Sigmoid colon (tissue), 7 donors: ENCODE data around the gene CSAD. TPM values are rescaled to one million over a fixed set of nuclear protein-coding genes. Genes with fewer than 3 reads are reported as not detected.

Experiments
- DNase-seq: peaks from one replicate; pipeline ENCODE4 v3.0.0-alpha.2; 2019
- H3K27ac ChIP-seq, 4 donors: fragments of 200-600 bp; sonication (generic); one replicate each; pipeline ENCODE4 v1.5.1; 2016 to 2019; ENCODE audit warnings: mild to moderate bottlenecking in 1 of 4
- H3K27me3 ChIP-seq, 3 donors: fragments of 200-600 bp; sonication (generic); one replicate each; pipeline ENCODE4 v1.5.1; 2019; ENCODE audit warnings: mild to moderate bottlenecking in 1 of 3
- H3K36me3 ChIP-seq, 4 donors: fragments of 200-600 bp; sonication (generic); one replicate each; pipeline ENCODE4 v1.5.1; 2016 to 2019
- H3K4me1 ChIP-seq, 4 donors: fragments of 200-600 bp; sonication (generic); one replicate each; pipeline ENCODE4 v1.5.1; 2017 to 2019
- H3K4me3 ChIP-seq, 4 donors: fragments of 200-600 bp; sonication (generic); one replicate each; pipeline ENCODE4 v1.5.1; 2017 to 2019; ENCODE audit warnings: mild to moderate bottlenecking in 2 of 4, moderate library complexity in 1 of 4
- H3K9me3 ChIP-seq, 4 donors: fragments of 200-600 bp in 3 of 4; sonication (generic) in 3 of 4; one replicate each; pipeline versions ENCODE4 v1.5.1 to v1.6.1; 2013 to 2019
- CTCF ChIP-seq, 4 experiments: fragments of 450-650 bp in 3 of 4; fragments of 200-600 bp in 1 of 4; IDR thresholded peaks; one replicate each; pipeline ENCODE4 v1.5.1; 2016 to 2019; ENCODE audit warnings: antibody characterized with exemption in 4 of 4, mild to moderate bottlenecking in 3 of 4, moderate library complexity in 2 of 4
- EP300 ChIP-seq, 4 donors: sonication (generic); formaldehyde crosslinking; IDR thresholded peaks; one replicate each; pipeline ENCODE4 v1.6.1; 2017; ENCODE audit warnings: antibody characterized with exemption in 4 of 4
- POLR2A ChIP-seq, 2 donors: fragments of 450-650 bp; IDR thresholded peaks; one replicate each; pipeline ENCODE4 v1.6.1; 2016; ENCODE audit warnings: antibody characterized with exemption in 2 of 2, mild to moderate bottlenecking in 2 of 2, moderate library complexity in 2 of 2
- POLR2AphosphoS5 ChIP-seq, 4 donors: sonication (generic); formaldehyde crosslinking; IDR thresholded peaks; one replicate each; pipeline ENCODE4 v1.6.1; 2017; ENCODE audit warnings: antibody characterized with exemption in 4 of 4
- WGBS, 2 donors: extraction: QIAGEN DNeasy Blood & Tissue Kit; methylation state at CpG; one replicate each; pipeline ENCODE4 v1.1.7; 2013; 5-methylcytosine and 5-hydroxymethylcytosine counted together
- intact Hi-C: fragments of 100-400 bp; cut with DNase I; formaldehyde crosslinking; loops from one replicate; pipeline ENCODE4 v1.15.1; 2023
- polyA plus RNA-seq, 3 donors: library from polyadenylated mRNA; stranded (reverse); fragments of 200-250 nt; gene quantifications; one replicate each; pipeline ENCODE4 v1.2.3, GENCODE V29; 2013
- total RNA-seq, 4 donors: library from RNA; depleted of rRNA; stranded (reverse); fragments of >200 nt; gene quantifications; one replicate each; pipeline ENCODE4 v1.1.0, GENCODE V29; 2016
- donor health status: healthy with polysubstance abuse.
- donor health status: Bipolar disorder and iron deficiency.
- donor health status: healthy.

Gene CSAD
- total and polyA plus RNA-seq, 7 donors: 1.2 to 51.0 (median 19.6) TPM

GRCh38 chr12:53192531-53193021, 11.9 kb upstream of the CSAD start:
- Histone ChIP-seq H3K4me1 (peaks cover 0 to 12% (median 7%) of the 10 kb centered on the region in 4 donors), H3K27ac (no peak overlapping the region), H3K27me3 (no peaks in the 10 kb centered on the region), H3K36me3 (peaks cover under 1 to 16% (median 7%) of the 10 kb centered on the region in 4 donors), H3K4me3 (no peak overlapping the region), H3K9me3 (no peaks in the 10 kb centered on the region)
- intact Hi-C loops: no loop called here
- DNase-seq: no peak
- TF ChIP-seq POLR2AphosphoS5 (IDR thresholded peaks at IDR 0.05) (peak in 2 of 4 donors; percentile 7 to 14), CTCF (IDR thresholded peaks at IDR 0.05) (no peak)
- whole genome bisulfite sequencing, 2 donors: 94% methylated on average over 14 of the region's 14 CpGs

- intact Hi-C loops: no loop called here
- H3K36me3 ChIP-seq: peaks cover 6 to 22% (median 13%) of the 10 kb centered on the region in 4 donors
- no peak overlapping the region for H3K4me3 ChIP-seq
- 92% methylated on average over 14 of the region's 14 CpGs for WGBS, 2 donors
- TF ChIP-seq POLR2AphosphoS5 (IDR thresholded peaks at IDR 0.05) (no peak), EP300 (IDR thresholded peaks at IDR 0.05) (no peak), CTCF (IDR thresholded peaks at IDR 0.05) (no peak)
- H3K9me3 ChIP-seq: no peaks in the 10 kb centered on the region
- no peak overlapping the region for H3K27ac ChIP-seq
- DNase-seq: no peak
- H3K27me3 ChIP-seq: no peaks in the 10 kb centered on the region
- H3K4me1 ChIP-seq: peaks cover 0 to 7% (median 3%) of the 10 kb centered on the region in 4 donors
These were observed 11.3 kb upstream of the CSAD start for GRCh38 chr12:53191885-53192530.

- no peak for DNase-seq
- peaks cover 14 to 29% (median 20%) of the 10 kb centered on the region in 4 donors for H3K36me3 ChIP-seq
- no peak overlapping the region for H3K4me3 ChIP-seq
- no peaks in the 10 kb centered on the region for H3K9me3 ChIP-seq
- no peak overlapping the region for H3K27ac ChIP-seq
- H3K27me3 ChIP-seq: no peaks in the 10 kb centered on the region
- 83 to 90% methylated on average over 11 of the region's 11 CpGs for WGBS, 2 donors
- intact Hi-C loops: no loop called here
- peak in 1 of 4 donors; percentile 9 for TF ChIP-seq POLR2AphosphoS5 (IDR thresholded peaks at IDR 0.05)
- TF ChIP-seq POLR2A (IDR thresholded peaks at IDR 0.05): no peak
- H3K4me1 ChIP-seq: peaks cover 0 to 7% (median 3%) of the 10 kb centered on the region in 4 donors
These were observed 10.6 kb upstream of the CSAD start for GRCh38 chr12:53191096-53191884.

- Histone ChIP-seq H3K27me3 (no peaks in the 10 kb centered on the region), H3K27ac (peak overlapping the region; percentile 30 to 48 (median 36)), H3K36me3 (peaks cover 20 to 39% (median 30%) of the 10 kb centered on the region in 4 donors), H3K4me1 (peaks cover 0 to 10% (median 3%) of the 10 kb centered on the region in 4 donors), H3K9me3 (no peaks in the 10 kb centered on the region), H3K4me3 (no peak overlapping the region)
- peak; percentile 86 for DNase-seq
- TF ChIP-seq CTCF (IDR thresholded peaks at IDR 0.05) (peak; percentile 59 to 82 (median 70)), EP300 (IDR thresholded peaks at IDR 0.05) (no peak), POLR2A (IDR thresholded peaks at IDR 0.05) (no peak), POLR2AphosphoS5 (IDR thresholded peaks at IDR 0.05) (peak in 2 of 4 donors; percentile 6 to 43)
- intact Hi-C loops: no loop called here
- WGBS, 2 donors: 43 to 59% methylated on average over 14 of the region's 14 CpGs
These were observed 9.5 kb upstream of the CSAD start for GRCh38 chr12:53190108-53190729.
